EL (cell line): Measurements from ENCODE around the gene SSU72.
A peak's percentile ranks its signal among the peaks of the same experiment; 100 is the strongest.
"Not testable (repeated sequence)": the region's sequence is repeated elsewhere in the genome, so short reads cannot be mapped to it uniquely, and the experiment has no call there.

Experiments used
- DNase-seq: peaks from one replicate; pipeline ENCODE4 v3.0.0-alpha.2; 2016

The SSU72 gene

DNA sequence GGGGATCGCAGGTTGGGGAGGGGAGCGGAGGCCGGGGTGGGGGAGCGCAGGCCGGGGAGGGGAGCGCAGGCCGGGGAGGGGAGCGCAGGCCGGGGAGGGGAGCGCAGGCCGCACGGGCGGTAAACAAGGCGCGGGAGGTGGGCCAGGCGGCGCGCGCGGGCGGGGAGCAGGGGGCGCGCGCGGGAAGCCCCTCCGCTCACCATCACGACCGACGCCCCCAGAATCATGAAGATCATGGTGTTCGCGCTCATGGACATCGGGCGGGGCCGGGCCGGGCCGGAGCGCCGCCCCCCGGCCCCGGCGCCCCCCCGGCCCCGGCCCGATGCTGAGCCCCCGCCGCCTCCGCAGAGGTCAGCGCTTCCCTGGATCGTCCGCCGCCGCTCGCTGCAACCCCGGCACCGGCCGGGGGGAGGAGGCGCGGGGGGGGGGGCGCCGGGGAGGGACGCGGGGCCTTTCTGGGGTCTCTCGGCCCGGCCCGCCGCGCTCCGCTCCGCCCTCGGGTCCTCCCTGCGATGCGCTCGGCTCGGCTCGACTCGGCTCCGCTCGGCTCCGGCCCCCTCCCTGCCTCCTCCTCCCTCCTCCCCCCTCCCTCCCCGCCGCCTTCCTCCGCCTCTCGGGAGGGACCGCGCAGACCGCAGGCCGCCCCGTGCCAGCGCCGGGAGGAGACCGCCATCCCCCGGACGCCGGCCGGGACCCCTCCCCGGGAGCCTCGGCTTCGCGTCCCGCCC is 34.4 kb downstream of the SSU72 start, which contains the start of gene TMEM240:
TMEM240 (minus strand) TSS at position 535 of the 728 bp plus-strand sequence; CDS start at position 257, 278 bp downstream.
- DNase-seq, result peak; percentile 80

DNA sequence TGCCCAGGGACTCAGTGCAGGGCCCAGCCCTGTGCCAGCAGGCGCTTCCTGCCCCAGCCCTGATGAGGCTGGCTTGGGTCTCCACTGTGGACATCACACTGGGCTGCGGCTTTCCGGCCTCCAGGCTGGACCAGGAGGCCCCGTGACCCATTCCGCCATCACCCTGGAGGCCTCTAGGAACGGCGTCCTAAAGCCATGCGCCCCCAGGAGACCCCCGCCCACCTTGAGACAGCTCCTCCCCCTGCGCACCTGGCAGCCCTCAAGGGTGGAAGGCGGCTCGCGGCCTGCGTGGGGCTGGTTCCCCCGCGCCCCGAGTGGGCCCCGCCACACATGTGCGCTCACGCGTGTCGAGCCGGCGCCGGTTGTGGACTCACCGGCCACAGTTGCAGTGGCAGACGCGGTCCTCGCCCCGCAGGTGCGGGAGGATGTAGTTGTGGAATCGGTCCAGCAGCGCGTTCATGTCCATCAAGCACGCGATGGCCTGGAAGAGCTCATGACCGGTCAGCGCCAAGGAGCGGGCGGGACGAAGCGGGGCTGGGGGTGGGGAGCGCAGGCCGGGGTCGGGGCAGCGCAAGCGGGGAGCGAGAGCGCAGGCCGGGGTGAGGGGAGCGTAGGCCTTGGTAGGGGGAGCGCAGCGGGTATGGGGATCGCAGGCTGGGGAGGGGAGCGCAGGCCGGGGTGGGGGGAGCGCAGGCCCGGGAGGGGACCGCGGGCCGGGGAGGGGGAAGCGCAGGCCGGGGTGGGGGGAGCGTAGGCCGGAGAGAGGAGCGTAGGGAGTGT is 35.2 kb downstream of the SSU72 start:
- DNase-seq, result peak; percentile 43

DNA sequence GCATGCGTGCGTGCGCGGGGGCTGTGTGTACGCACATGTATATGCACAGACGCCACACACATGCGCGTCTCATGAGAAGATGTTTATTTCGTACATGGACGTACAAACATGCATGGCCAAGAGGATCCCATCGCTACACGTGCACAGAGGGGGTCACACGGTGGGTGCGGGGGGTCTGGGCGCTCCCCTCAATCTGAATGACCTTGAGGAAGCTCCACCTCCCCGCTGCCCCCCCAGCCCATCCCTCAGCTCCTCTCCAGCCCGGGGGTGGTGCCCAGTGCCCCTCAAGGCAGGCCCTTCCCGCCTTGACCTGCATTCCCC is 35.7 kb downstream of the SSU72 start:
- DNase-seq, result no peak

DNA sequence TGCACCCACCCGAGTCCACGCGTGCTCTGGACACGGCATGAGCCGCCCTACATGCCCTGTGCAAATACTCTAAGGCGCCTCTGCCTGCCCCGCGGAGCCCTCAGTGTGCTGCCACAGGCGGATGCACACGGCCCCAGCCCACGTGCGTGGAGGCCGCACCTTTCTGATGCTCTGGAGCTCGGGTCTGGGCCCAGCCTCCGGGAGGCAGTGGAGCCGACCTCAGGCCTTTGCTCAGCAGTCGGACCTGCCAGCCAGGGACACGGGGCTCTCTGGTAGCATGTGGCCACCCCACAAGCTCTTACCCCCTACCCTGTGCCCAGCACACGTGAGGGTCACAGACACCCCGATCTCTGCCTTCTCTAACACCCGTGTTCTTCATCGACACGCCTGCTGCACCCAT is 36.3 kb downstream of the SSU72 start:
- DNase-seq, result no peak

DNA sequence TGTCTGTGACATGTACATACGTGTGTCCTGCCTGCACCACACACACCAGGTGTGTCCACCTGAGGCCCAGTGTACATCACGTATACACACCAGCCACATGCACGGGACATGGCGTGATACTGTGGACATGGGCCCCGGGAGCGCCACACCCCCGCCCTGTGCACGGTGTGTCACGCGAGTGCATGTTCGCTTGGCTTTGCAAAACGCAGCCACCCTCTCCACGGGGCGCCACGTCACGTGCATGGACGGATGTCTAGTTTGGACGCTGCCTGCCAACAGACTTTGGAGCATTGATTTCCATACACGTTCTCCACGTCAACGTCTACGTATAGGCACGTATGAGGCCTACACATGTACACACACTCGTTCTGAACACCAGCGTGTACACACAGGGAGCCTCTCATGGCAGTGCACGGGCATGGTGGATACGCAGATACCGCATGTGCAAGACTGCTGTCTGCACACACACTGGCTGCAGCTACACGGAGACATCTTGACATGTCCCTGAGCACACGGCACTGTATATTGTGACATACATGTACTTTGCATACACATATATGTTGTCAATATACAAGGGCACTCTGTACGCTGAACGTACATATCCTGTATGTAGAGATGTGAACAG is 36.9 kb downstream of the SSU72 start:
- no peak for DNase-seq

DNA sequence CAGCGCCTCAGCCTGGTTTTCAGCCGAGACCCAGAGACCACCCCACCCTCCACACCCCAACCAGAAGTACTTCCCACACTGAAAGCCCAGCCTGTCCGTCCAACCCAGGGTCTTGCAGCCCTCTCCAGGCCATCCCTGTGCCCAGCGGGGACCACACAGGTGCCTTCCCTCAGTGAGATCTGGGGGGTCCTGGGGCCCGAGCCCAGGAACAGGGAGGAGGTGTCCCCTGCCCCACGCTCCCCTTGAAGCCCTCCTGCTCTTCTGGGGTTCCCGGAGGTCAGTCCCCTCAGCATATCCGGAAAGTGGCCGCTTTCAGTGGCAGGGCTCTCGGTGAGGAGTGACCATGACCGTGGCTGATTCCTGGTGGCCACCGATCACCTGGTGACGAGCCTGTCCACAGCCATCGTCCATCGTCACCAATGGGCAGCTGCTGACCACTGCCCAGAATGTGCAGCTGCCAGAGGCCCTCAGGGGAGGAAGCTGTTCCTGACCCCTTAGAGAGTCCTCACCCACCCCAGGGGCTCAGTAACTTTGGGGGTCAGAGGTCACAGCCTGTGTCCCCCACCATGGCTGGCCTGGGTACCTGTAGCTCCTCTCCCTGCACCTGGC is 37.6 kb downstream of the SSU72 start:
- DNase-seq, result no peak

DNA sequence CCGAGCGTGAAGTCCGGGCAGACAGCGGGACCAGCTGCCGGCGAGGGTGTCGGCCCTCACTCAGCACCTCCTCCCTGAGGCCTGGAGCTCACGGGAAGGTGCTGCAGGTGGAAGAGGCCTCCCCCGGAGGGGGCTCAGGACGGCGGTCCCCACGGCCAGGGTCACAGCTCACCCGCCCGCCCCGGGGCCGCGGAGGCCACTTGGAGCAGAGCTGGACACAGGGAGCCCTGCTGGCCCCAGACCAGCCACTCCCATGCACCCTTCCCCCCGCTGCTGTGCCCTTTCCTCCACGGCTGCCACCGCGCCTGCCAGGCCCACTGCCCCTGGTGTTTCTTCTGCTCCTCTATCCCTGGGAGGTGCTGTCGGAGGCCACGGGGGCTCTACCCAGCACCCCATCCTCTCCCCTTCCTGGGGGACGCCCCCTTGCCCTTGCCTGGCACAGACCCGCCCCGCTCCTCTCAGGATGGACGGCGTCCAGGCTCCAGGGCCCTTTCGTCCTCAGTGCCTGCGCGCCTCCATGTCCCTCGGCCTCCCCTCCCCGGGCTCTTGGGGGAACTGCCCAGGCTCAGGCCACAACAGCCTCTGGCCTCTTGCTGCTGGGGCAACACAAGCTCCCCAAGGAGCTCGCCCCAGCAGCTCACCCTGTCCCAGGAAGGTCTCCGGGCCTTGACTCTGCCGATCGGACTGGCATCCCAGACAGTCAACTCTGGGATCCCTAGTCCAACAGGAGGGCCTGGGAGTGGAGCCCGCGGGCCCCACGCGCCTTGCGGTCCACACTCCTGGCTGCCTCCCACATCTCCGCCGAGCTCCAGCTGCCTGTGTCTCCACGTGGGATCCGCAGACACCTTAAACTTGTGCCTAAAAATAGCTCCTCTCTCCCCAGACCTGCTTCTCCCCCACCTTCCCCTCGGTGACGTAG is 38.4 kb downstream of the SSU72 start:
- no peak for DNase-seq

DNA sequence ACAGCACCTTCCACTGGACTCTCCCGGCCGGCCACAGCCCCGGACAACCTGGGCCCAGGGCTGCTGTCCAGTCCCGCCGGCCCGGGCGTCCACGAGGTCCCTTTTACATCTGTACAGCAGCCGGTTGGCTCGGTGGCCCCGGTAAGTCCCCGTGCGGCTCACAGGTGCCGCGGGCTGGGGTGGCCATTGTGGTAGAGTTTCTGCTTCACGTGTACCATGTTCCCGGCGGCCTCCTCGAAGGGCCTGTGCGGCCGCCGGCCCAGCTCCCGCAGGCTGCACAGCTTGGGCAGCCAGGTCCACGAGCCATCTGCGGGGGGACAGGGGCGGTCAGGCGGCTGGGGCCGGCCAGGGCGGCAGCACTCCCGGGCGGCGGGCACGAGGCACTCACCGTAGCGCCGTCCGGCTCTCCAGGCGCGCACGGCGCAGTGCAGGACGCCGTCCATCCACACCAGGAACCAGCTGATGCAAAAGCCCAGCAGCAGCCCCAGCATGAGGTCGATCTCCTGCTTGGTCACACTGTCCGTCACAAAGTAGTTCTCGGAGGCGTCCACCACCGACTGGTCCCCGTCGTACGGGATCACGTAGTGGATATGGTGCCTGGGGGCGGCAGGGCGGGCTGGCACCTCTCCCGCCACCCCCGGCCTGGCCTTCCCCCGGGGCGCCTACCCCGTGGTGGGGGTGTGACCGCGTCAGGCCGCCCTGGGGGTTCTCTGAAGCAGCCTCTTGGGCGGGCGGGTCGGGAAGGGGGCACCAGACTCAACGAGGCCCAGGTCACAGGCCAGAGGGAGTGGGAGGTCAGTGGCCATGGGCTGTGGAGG is 39.3 kb downstream of the SSU72 start:
- no peak for DNase-seq

DNA sequence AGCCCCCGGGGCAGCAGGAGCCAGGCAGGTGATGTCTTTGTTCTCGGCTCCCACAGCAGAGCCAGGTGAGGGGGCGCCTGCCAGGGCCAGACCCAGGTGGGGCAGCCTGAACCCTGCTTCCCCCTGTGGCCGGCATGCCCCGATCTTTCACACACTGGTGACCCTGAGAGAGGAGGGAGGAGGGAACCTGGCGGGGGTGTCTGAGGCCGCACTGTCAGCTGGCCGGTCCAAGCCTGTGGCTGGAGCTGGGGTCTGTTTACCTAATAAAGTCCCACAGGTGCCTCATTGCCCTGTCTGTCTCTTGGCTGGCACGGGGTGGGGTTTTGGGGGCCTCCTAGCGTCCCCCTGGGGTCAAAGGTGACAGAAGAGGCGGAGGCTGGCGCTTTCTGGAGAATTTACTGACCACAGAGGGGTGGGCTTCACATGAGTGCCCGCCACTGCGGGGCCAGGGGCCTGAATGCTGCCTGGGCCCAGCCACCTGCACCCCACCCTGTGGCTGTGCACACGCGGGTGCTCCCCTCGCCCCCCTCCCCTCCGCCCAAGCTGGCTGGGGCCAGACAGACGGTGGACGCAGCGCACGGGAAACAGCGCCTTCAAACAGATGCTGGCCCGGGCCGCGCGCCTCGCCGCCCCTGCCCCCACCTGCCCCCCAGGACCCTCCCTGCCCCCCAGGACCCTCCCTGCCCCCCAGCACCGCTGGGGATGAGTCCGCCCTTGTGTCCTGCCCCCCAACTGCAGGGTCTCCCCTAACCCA is 40.1 kb downstream of the SSU72 start:
- no peak for DNase-seq

DNA sequence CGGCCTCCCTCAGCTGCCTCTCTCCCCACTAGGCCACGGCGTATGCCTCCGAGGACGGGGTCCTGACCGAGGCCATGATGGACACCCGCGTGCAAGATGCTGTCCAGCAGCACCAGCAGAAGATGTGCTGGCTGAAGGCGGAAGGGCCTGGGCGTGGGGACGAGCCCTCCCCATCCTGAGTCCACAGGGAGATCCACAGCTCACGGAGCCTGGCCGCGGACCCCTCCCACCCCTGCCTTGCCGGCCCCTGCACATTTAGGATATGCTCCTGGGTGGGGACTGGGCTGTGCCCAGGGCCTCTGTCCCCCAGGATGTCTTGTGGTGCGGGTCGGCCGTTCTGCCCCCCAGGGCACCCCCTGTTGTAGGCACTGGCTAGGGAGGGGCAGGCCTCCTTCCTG is 40.8 kb downstream of the SSU72 start:
- DNase-seq, result not testable (repeated sequence)

DNA sequence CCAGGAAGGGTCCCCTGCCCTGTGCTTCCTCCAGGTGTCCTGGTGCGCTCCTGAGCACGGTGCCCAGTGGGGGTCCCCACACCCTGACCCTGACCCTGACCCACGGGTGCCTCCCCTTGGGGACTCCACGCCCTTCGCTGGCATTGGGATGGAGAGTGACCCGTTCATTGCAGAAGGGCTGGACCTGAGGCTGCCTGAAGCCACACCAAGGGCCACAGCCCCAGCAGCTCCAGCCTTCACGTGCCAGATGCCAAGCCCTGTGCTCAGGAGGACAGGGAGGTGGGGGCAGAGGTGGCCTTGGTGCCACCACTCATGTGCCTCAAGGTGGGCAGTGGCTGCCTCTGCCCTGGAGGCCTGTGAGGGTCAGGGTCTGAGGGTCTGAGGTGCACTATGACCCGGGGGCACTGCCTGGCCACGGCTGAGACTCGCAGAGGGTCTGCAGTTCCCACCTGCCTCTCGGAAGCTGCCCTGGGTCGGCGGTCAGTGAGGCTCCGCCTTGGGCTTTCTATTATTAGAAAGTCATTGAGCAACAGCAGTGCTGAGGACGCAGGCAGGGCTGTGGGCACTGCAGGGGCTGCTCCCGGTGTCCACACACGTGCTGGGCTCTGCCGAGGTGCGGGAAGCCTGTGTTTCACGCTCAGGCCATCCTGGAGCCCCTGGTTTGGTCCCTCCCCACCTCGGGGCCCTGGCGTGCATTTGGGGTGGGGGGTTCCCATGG is 41.3 kb downstream of the SSU72 start:
- DNase-seq, result not testable (repeated sequence)

DNA sequence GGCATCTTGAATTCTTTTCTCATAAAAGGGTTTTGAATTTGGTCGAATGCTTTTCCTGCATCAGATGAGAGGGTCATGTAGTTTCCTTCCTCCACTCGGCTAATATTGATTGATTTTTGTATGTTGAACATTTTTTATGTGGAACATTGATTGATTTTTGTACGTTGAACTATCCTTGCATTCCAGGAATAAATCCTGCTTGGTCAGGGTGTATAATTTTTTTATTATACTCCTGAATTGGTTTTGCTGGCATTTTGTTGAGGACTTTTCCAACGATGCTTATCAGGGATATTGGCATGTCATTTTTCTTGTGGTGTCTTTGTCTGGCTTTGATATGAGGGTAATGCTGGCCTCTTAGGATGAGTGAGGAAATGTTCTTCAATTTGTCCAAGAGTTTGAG is 42.7 kb downstream of the SSU72 start:
- DNase-seq, result no peak

DNA sequence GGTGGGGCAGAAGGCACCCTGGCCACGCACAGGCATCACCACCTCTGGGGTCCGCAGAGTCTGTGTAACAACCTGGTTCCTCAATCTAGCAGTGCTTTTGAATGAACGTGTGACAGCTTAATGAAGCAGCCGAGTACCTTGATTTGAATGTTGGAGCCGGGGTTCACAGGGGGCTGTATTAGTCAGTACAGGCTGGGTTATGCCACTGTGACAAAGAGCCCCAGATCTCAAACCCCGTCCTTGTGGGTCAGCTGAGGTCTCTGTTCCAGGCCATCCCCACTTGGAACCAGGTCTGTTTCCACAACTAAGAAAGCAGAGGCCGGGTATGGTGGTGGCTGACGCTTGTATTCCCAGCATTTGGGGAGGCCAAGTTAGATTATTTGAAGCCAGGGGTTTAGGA is 44.7 kb downstream of the SSU72 start:
- no peak for DNase-seq

DNA sequence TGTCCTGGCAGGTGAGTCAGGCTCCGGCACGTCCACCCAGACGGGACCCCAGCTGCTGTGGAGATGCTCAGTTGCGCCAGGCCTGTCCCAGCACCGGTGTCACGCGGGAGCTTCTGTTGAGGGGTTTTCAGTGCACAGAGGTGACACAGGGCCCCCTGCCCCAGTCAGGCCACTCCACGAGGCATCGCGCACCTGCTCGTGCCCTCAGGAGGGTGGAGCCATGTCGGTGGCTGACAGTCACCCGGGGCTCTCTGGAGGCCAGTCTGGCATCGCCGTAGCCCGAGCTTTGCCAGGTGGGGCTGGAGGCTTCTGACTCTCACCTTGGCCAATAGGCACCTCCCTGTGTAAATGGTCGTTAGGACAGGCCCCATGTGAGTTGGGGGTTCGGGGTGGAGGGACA is 45.3 kb downstream of the SSU72 start:
- no peak for DNase-seq

DNA sequence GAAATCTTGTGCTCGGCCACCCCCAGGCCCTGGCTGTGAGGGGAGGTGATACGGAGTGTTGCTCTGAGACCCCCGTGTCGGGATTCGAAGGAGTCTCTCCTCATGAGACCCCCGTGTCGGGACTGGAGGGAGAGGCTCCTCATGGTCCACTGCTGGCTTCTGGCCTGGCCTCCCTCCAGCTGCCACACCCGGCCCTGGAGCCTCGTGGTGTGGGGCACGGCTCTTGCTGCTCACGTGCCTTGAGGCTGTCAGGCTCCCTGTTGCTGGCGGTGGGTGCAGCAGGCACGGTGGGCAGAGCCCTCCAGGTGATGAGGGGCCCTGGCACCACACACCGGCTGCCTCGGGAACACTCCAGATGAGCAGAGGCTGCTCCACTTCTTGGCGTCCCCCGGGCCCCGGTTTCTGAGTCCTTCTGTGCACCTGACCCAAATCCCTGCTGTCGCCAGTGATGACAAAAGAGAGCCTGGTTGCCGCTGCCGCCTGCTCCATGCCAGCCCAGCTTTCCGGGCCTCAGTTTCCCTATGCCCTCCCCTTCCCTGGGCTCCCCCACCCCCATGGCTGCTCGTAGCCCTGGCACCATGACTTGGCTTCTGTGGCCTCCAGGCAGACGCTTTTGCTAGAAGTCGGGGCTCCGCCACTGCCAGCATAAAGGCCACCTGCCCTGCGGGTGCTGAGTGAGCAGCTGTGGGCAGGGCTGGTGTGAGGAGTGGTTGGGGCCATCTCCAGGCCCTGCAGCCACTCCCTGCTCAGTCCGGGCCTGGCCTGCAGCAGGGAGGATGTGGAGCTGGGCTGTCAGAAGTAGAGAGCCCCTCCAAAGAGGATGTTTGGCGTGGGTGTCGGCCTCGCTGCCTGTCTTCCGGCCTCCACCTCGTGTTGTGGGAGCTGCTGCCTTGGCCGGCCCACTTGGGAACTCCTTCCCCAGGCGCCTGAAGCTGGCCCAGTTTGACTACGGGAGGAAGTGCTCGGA is 46.1 kb downstream of the SSU72 start:
- DNase-seq, result no peak

DNA sequence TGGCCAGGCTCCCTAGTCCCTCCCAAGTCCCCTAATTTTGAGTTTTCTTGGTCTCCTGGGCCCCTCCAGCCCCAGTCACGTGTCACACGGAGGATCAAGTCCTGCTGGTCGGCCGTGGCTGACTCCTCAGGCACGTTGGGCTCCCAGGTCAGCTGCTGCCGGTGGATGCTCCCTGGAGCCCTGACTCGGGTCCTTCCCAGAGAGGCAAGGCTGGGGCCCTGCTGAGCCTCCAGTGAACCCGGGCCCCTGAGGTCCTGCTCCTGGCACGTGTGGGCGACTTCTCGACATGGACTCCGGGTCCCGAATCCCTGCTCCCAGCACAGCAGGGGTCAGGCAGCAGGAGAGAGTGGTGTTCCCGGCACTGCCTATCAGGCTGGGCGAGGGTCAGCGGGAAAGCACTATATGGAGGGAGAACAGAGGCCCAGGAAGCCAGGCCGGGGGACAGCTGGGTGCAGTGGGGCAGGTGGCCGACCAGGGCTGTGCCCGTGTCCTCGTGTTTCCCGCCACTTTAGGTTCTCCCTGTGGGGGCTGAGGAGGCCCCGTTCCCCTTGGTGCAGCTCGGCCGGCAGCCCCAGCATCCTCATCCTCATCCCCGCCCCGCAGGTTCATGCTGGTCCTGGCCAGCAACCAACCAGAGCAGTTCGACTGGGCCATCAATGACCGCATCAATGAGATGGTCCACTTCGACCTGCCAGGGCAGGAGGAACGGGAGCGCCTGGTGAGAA is 47.4 kb downstream of the SSU72 start:
- DNase-seq, result no peak

DNA sequence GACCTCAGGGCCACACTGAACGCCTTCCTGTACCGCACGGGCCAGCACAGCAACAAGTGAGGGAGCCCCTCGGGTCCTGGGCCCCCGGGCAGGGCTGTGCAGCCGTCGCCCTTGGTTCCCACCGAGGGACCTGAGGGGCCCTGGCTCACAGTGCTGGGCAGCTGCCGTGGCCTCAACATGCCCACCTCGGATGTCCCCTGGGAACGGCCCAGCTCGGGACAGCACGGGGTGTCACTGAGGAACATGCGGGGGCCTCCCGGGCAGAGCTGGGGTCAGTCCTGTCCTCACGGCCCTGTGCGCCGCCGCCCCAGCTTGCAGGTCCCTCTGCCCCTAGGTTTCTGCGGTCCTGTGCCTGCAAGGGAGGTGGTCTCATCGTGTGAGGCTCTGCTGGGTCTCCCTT is 48.2 kb downstream of the SSU72 start:
- DNase-seq, result not testable (repeated sequence)

DNA sequence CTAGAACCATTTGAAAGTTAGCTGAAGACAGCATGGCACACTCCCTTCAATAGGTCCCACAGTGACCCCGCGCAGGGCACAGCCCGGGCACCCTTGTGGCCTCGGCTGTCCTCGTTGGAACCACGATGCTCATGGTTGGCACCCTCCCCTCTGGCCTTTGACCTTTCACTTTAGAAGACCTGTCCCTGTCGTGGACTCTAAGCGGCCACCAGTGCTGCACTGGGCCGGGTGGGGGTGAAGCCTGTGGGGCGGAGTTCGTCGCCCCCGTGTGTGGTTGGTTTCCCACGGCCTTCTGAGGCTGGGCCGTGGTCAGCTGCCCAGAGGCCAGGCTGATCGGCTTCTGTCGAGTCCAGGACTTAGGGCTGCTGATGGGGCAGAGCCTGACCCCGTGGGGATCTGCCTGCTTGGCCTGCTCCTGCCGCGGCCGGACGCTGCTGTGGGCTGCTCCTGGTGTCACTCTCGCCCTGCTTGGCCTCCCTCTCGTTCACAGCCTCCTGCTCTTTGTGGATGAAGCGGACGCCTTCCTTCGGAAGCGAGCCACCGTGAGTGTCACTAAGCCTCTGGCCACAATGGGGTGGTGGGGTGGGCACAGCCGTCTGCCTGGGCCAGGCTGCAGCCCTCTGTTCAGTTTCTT is 49.8 kb downstream of the SSU72 start:
- not testable (repeated sequence) for DNase-seq
